Hindlimb muscle (tissue), 1 donor: ENCODE results near the gene WWOX. TPM values are rescaled to one million over a fixed set of nuclear protein-coding genes. Genes with fewer than 3 reads are reported as not detected.

Experiments used
- DNase-seq: peaks from one replicate; pipeline ENCODE4 v3.0.0-alpha.2; 2013
- polyA plus RNA-seq: library from polyadenylated mRNA; unstranded; fragments of 120-200 nt; gene quantifications from one replicate; pipeline ENCODE4 v1.2.1, GENCODE V29; 2013; ENCODE audit not compliant: insufficient read length

The WWOX gene
- polyA plus RNA-seq, 1 donor = 12.9 TPM

DNA sequence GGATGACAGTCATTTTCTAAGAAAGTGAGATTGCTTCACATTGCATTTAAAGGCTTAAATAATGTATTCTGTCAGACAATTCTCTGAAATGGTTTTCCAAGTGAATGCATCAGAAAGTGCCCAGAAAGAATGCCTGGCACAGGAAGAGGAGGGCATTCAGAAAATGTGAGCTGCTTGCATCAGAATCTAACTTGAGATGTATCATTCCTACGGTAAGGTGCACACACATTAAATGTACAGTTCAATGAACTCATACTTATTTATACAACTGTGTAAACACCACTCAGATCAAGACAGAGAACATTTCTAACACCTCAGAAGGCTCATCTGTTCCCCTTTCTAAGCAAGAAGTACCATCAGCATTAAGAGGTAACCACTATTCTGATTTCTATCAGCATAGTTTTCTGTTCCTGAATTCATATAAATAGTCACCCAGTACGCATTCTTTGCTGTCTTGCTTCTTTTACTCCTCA lies 863.0 kb downstream of the WWOX start:
- no peak for DNase-seq

DNA sequence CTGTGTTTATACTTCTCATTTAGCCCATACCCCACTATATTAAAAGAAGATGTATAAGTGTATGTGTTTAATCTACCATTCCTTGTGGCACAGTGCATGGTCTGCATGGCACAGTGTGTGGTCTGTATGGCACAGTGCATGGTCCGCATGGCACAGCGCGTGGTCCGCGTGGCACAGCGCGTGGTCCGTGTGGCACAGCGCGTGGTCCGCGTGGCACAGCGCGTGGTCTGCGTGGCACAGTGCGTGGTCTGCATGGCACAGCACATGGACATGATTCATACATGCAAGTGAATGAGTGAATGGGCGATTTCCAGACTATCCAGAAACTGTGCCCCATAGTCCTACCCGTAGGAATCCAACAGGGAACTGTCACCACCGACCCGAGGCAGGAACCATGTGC lies 868.5 kb downstream of the WWOX start:
- no peak for DNase-seq

DNA sequence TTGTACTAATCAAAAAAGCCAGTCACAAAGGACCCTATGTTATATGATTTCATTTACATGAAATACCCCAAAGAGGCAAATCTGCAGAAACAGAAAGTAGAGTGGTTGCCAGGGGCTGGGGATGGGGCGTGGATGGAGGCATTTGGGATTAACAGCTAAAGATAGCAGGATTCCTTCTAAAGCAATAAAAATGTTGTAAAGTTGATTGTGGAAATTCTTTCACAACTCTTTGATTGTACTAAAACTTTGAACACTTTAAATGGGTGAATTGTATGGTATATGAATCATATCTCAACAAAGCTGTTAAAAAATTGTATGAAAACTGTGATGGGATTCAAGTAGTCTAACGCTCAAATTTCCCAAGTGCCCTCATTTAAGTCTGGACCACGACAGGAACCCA lies 870.3 kb downstream of the WWOX start:
- DNase-seq = no peak

DNA sequence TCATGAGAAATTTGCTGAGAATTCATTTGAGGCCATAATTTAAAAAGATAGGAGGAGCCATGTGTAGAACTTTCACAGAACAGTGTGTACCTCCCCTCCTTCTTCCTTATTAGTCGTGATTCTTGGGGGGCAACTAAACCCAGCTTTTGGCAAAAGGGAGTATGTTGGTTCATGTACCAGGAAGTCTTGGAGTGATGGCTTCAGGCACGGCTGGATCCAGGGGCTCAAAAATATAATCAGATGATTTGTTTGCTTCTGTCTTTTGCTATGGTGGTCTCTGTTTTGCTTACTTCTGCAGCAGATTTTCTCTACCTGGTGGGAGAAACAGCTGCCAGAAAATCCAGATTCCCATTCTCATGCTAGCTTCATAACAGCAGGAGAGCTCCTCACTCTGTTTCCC lies 871.2 kb downstream of the WWOX start:
- no peak for DNase-seq

DNA sequence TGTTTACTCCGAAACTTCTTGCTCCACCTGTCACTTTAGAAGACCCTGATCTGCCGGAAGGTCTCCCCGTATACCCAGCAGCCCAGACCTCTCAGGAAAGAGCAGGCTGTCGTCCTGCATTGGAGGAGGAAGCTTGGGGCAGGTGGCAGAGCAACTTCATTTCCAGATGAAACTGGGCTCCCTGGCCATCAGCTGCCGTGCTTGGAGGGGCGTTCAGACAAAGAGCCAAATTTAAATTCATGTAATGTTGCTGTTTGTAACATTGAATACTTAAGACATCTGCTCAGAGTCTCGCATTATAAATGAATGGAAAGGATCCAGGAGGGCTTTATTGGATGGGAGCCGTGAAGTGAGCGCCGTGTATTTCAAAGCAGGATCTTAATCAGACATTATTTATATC lies 872.6 kb downstream of the WWOX start:
- no peak for DNase-seq

DNA sequence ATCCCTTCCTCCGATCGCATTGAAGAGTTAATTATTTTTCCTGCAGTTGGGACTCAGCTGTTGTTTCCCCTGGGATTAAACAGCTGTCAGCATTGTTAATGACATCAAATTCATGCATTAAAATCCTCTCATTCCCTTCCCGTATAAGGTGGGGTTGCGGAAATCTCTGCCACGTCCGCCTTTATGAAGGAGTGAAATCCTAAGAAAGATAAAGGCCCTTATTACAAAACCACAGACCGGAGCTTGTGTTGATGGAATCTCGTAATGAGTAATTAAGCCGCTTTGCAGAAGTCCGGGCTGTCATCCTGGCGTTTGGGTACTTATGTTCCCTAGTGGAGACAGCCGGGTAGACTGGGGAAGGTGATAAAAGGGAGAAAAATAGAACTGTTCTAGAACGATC lies 873.5 kb downstream of the WWOX start:
- DNase-seq = no peak

DNA sequence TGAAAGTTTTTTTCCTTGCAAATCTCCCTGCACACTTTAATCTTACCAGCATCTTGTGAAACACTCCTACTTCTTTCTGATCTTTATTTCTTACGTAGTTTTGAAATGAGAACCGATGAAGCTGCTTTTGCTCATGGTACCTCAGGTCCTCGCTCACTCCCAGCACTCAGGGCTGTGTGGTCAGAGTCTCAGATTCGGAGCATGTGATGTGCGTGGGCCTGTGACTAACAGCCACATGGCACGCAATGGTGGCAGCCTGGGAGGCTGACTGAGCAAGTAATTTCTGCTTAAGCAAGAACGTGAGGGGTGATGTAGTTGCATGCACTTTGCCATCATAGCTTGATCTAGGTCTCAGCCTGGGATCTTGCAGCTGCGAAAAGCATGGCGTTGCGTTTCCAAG lies 876.8 kb downstream of the WWOX start:
- DNase-seq = no peak

DNA sequence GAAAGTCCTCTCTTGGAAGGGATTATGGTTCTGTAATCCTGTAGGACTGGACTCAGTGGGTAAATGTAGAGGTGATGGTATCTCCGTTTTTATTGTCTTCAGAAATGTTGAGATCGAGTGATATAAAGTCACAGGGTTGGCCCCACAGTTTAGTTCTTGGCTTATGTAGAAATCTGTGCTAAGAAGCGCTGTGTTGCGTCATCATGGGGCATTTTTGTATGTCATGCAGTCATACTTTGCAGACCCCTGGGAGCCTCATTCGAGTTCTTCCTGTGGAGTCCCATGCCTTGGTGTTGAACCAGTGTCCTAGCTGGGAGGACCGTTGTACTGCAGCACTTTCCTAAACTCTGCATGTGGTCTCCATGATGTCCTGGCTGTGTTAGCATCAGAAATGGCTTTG lies 881.4 kb downstream of the WWOX start:
- DNase-seq = no peak

DNA sequence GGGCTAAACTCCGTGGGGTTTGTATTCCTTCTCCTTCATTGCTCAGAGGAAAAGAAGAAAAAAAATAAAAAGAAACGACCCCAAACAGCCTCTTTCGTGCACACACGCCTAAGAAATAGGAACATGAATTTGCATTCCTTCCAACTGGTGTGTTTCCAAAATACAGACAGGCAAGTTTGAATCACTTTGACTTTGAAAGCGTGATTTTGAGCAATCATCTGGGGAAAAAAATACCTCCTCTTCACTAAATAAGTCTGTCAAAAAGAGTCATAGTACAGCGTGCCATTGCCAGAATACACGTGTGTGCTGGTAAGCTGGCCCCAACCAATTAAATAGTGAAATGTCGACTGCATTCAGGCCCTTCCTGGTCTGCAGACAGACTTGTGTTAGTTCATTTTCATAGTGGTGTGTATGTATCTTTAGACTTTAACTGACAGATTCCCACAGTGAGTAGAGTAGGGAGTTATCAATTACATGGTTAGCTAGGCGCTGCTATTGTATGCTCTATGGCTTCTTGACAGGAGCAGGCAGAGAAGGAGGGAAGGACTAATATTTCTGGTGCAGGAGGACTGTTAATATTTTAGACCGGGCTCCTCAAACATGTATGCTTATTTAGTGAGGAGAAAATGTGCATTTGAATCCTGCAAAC lies 882.8 kb downstream of the WWOX start:
- DNase-seq = no peak

DNA sequence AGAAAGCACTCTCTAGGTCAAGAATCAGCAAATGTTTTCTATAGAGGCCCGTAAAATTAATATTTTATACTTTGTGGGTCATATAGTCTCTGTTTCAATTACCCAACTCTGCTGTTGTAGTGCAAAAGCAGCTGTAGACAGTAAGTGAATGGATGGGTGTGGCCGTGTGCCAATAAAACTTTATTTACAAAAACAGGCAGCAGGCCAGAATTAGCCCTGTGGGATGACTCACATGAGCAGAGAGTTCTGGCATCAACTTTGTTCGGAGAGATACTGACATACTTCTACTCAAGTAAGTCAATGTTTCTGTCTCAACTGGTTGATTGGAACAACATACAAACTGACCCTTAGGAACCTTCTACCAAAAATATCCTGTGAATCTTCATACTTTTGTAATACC lies 884.9 kb downstream of the WWOX start:
- no peak for DNase-seq

DNA sequence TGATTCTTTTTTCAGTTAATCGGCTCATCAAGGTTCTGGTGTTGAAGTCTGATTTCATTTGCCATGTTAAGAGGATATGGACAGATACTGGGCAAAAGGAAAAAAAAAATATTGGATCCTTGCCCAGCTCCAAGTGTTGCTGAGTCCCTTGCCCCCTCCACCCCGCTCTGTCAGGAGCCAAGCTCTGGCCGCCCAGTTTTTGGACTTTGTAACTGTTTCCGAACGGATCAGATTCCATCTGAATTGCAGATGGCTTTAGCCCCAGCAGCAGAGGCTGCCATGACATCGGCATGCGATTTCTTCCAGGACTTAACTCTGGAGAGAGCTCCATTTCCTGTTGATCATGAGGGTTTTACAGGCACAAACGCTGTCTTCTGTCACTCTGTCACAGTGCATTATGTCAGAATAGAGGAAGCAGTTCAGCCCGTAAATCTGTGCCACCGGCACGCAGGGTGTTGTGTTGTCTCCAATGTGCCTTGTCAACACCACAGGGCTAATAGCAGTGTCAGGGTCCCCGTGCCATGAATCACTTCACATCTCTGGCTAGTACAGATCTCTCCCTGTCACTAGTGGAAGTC lies 885.5 kb downstream of the WWOX start:
- DNase-seq = peak; percentile 66

DNA sequence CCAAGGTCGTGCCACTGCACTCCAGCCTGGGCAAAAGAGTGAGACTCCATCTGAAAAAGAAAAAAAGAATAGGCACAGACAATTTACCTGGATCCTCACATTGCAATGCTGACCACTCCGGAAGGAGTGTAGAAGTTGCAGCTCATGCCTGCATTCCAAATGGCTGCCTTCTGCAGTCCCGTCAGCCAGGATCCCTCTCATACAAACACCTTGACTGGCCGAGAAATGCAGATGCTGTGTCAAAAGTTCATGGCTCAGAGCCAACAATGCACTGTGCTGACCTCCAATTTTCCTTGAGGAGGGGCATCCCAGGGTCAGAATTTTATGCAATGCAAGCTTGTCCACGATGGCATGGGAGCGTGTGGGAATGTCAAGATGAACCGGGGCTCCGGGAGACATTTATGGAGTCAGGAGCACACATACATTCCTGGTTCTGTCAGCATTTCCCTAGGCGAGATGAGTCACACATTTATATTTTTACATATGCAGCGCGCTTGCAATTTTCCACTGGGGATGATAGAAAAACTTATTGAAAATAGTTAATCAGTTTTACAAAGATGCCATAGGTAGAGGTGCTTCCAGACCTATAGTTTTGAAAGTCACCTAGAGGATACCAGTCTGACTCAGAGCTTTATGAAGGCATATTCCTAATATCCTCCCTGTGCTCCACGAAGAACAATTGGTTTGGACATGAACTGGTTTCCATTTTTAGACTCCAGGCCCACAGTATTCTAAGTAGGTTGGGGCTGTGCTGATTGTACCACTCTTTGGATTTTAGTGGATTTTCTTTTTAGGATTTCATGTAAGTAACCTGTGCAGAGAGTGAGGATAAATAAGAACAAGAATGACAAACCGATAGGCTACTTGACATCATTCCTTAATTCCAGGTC lies 886.5 kb downstream of the WWOX start:
- DNase-seq = no peak

DNA sequence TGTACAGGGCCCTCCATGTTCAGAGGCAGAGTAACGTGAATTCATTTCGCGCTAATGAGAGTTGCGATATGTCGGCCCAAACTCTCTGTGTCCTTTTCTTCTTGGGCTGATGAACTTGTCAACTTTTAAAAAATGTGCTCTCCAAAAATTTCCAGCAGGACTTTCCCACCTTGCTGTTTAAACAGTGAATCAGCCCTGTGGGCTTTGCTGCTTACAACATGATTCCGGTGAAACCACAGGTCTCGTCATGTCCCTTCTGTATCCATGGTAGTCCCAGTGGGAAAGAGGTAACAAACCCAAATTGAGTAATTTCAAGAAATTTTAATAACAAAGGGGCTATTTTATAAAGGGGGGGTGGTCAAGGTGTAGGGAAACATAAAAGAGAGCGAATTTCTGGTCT lies 888.2 kb downstream of the WWOX start:
- DNase-seq = no peak

DNA sequence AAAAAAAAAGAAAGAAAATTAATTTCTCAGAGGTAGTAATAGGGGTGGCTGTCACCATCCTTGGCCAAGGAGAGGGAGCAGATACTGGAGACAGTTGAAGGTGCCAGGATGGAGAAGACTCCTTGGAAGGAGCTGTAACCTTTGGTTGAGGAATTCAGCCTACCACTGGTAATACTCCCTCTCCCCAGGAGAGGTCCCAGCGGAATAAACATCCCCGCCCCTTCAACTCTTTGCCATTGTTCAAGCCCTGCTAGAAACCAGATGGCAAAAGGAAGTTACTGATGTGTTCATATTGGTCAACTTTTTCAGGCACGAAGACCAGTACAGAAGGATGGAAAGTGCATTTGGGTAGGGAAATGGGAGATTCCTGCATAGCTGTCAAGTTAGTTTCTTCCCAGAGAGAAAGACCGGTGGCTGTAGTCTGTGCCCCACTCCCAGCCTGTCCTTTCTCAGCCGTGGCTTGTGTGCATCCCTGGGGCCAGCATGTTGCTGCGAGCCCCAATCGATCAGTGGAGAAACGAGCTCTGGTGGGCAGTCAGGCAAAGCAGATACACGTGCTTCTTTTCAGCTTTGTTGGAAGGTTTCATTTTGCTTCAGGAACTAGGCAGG lies 889.0 kb downstream of the WWOX start:
- no peak for DNase-seq

DNA sequence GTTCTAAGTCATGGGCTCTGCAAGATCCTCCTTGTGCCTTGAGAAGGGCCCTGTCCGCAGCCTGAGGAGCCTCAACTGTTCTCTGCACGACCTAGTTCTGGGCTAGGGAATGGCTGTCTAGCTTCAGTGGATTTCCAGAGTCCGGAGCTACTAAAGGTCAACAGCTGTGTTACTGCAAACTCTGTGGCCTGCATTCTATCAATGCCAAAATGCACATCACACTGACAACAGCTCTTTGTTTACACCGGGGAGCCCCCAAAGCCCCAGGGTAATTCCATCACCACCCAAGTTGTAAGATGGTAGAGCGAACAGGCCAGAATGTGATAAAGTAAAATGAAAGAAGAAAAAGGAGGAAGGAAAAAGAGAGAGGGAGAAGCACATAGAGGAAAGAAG lies 890.9 kb downstream of the WWOX start:
- DNase-seq = no peak

DNA sequence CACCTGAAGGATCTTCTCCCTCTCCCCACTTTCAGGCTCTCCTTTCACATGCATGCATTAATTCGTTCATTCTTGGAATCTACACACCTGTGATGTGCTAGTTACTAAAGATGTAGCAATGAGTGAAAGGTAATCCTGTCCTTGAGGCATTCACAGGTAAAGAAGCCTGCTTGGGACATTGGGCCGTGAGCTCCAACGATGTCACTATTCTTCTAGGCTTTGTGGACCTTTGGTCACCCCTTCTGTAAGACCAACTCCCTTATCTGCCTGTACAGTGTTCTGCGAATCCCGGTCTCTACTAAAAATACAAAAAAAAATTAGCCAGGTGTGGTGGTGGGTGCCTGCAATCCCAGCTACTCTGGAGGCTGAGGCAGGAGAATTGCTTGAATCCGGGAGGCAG lies 892.5 kb downstream of the WWOX start:
- no peak for DNase-seq

DNA sequence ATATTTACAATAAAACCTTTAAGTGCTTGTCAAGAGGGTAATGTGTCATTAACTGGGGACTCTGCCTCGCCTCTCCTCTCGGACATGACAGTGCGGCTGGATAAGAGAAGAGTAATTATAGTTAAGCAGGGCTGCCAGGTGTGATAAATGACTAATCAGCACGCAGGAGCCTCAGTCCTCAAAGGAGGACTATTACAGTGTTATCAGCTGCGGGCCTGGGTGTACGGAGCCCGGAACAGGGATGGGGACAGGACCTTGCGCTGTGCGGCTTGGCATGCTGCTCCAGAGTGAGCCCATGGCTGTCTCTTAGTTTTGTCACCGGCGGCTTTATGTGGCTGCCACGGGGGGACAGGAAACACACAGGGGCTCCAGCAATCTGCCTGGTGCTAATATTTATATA lies 893.9 kb downstream of the WWOX start:
- DNase-seq = no peak

DNA sequence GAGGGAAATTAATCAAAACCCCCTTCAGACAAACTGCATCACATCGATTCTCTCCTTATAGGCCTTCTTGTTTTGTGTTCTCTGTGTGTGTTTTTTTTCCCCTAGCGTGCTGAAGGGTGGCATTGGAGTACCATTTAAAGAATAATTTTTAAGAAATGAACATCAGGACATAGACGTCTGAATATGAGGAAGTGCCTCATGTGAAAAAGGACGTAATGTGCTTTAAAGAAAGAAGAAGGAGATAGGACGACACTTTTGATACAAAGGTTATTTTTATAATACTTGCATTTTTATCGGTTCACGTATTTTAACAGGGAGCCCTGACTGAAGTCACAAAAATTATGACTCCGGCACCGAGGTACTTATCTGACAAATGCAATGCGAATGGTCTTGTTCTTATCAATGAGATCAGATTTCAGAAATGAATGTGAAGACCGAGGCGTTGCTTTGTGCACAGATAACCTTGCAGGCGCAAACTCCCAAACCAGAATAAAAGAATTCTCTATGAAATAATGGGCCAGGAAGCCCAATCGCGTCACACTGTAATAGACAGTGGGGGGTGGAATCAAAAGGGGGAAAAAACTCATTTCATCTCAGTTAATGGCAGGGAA lies 894.8 kb downstream of the WWOX start:
- DNase-seq = no peak

DNA sequence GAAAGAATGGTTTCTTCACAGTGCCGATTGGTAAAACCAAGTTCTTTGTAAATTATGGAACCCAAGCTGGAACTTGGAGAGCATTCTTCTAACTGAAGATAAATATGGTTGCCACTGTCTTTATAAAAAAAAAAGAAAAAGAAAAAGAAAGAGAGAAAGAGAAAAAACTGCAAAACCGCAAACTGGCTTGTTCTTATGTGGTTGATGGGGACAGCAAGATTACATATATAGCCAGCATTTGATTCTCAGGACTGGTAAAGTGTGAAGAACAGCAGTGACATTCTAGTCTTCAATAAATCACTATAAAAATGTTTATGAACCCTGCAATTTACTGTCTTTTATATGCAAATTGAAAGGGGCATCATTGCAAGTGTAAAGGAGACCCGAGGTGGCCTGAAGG lies 896.0 kb downstream of the WWOX start:
- DNase-seq = no peak

DNA sequence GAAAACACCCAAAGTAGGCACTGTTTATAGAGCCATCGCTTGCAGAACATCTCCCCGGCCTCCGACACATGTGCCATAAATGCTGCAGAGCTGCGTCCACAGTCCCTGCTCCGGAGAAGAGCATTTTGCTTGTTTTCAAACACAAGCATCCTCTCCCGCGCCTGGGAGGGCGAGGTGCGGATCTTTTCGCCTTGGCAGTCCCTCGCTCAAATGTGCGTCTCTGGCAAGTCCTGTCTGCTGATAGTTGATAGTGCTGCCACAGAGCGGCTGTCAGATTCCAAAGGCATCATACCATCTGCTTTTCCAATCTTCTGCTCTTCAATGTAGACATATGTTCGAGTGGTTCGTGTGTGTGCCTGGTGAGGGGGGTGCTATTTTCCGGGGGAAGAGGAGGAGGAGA lies 897.3 kb downstream of the WWOX start:
- no peak for DNase-seq

DNA sequence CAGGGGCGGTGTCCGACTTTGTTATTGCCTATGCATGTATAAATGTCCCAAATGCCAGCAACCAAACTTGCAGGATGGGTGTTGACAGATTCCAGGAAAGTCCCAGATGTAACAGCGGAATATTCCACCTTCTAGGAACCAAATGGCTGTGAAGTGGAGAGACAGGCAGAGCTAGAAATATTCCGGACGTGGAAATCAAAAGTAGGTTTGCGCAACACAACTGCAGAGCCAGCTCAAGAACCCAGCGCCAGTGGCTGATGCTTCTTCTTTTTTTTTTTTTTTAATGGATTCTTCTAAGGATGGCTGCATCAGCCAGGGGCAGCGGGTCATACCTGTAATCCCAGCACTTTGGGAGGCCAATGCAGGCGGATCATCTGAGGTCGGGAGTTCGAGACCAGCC lies 899.4 kb downstream of the WWOX start:
- DNase-seq = no peak

DNA sequence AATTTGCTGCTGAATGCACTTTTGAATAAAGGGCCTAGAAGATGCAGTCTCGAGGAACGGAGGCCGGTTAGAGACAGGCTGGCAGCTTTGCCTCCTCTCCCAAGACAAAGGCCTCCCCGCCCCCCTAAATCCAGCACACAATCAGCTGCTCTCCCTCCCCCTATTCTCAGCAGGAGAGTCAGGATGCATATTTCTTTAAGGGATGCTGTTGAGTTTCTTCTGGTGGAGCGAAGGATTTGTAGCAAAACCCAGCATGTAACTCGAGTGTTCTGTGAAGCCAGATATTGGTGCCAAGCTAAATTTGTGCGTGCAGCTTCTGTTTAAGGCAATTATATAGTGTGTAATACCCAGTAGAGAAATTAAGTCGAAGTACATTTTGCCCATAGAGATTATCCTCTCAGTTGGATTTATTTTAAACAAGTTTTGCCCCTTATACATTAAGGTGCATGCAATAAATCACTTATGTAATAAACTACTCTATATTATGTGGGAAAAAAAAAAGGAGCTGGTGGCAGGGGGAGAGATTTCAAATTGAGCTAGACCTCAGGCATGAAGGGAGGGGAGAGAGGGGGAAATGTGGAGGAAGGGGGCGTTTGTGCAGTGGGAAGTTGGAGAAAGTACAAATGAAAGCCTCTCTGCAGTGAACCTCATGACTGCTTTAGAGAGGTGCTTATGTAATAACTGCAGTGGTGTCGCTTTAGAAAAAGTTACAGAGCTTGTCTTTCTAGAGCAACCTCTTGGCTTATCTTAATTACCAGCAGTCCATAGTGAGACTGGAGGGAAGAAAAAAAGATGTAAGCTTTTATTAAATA lies 901.9 kb downstream of the WWOX start:
- no peak for DNase-seq
